IPS DF 6.9 (cell line): ENCODE results near the gene HOXC4.

Source experiments
- DNase-seq: peaks from one replicate; pipeline ENCODE4 v3.0.0-alpha.2; 2013; ENCODE audit warnings: low read depth, low spot score
- H3K27ac ChIP-seq: one replicate; pipeline ENCODE4 v1.5.1; 2013; ENCODE audit warnings: low read length, control low read depth
- H3K27me3 ChIP-seq: 2 replicates; pipeline ENCODE4 v1.6.1; 2013; ENCODE audit warnings: mild to moderate bottlenecking, low read length; ENCODE audit not compliant: control insufficient read depth, insufficient read depth
- H3K36me3 ChIP-seq: 2 replicates; pipeline ENCODE4 v1.6.1; 2013; ENCODE audit warnings: low read length; ENCODE audit not compliant: control insufficient read depth, insufficient read depth
- H3K4me1 ChIP-seq: 2 replicates; pipeline ENCODE4 v1.6.1; 2013; ENCODE audit warnings: low read length; ENCODE audit not compliant: control insufficient read depth, insufficient read depth
- H3K4me3 ChIP-seq: 2 replicates; pipeline ENCODE4 v1.5.1; 2013; ENCODE audit warnings: mild to moderate bottlenecking, low read length
- H3K9me3 ChIP-seq: 2 replicates; pipeline ENCODE4 v1.6.1; 2013; ENCODE audit warnings: low read length, inconsistent platforms; ENCODE audit not compliant: control insufficient read depth, insufficient read depth
- WGBS: extraction: QIAGEN DNeasy Blood & Tissue Kit; methylation state at CpG from one replicate; pipeline ENCODE4 v1.1.7; 2013; ENCODE audit warnings: mixed read lengths, missing lambda C conversion rate; ENCODE audit not compliant: insufficient read length, insufficient coverage; 5-methylcytosine and 5-hydroxymethylcytosine counted together

HOXC4 gene

DNA sequence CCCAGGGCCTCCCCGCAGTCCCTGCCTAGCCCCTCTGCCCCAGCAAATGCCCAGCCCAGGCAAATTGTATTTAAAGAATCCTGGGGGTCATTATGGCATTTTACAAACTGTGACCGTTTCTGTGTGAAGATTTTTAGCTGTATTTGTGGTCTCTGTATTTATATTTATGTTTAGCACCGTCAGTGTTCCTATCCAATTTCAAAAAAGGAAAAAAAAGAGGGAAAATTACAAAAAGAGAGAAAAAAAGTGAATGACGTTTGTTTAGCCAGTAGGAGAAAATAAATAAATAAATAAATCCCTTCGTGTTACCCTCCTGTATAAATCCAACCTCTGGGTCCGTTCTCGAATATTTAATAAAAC is 23.2 kb upstream of the HOXC4 start:
- no peak overlapping the region for H3K27ac ChIP-seq
- peaks cover 98% of the 10 kb centered on the region for H3K27me3 ChIP-seq
- no CpG with 5 or more reads among the region's 7 CpGs for WGBS
- no peaks in the 10 kb centered on the region for H3K4me1 ChIP-seq
- H3K9me3 ChIP-seq = no peaks in the 10 kb centered on the region
- DNase-seq = no peak
- no peak overlapping the region for H3K4me3 ChIP-seq
- no peaks in the 10 kb centered on the region for H3K36me3 ChIP-seq

DNA sequence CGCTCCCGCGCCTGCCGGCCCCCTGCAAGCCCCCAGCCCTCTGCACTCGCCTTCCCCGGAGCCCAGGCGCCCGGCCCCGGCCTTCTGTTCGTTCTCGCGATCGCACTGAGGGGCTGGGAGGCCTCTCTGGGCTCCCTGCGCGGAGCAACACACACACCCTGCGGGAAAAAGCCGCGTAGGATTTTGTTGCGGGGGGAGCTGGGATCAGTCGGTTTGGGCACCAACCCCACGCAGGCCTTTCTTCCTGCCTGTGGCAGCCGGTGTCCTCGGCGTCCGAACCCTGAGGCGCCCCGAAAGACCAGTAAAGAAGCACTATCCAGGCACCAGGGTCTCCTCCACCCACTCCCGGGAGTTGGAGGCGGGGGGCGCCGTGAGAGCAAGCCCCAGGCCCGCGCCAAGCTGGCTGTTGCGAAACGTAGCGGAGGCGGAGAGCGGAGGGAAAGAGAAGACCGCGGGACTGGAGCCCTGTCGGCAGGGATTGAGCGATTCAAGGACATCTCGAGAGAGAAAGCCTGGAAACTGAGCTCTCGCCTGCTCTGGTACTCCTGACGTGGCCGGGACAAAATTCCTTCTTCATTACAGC is 22.7 kb upstream of the HOXC4 start:
- Histone ChIP-seq H3K4me3 (no peak overlapping the region), H3K9me3 (no peaks in the 10 kb centered on the region), H3K27me3 (peaks cover 98% of the 10 kb centered on the region), H3K4me1 (no peaks in the 10 kb centered on the region), H3K27ac (no peak overlapping the region), H3K36me3 (no peaks in the 10 kb centered on the region)
- no peak for DNase-seq
- no CpG with 5 or more reads among the region's 46 CpGs for WGBS

DNA sequence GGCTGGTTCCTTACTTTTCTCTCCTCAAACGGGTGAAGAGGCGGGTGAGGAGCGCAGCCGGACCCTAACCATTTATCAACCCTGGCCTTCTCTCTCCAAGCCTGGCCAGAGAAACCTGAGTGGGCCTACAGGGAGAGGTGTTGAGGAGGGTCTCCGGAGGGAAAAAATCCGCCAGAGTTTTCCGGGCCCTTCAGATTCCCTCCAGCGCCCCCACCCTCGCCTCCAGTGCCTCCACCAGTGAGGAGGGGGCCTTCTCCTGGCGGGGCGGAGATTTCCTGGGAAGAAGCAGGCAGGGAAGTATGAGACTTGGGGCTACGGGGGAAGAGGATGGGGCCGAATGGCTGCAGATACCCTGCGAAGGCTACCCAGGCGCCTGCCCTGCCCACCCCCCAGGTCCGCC is 22.2 kb upstream of the HOXC4 start:
- no peaks in the 10 kb centered on the region for H3K36me3 ChIP-seq
- no peaks in the 10 kb centered on the region for H3K9me3 ChIP-seq
- peaks cover 98% of the 10 kb centered on the region for H3K27me3 ChIP-seq
- H3K27ac ChIP-seq = no peak overlapping the region
- no peak for DNase-seq
- H3K4me1 ChIP-seq = no peaks in the 10 kb centered on the region
- no peak overlapping the region for H3K4me3 ChIP-seq
- no CpG with 5 or more reads among the region's 16 CpGs for WGBS

DNA sequence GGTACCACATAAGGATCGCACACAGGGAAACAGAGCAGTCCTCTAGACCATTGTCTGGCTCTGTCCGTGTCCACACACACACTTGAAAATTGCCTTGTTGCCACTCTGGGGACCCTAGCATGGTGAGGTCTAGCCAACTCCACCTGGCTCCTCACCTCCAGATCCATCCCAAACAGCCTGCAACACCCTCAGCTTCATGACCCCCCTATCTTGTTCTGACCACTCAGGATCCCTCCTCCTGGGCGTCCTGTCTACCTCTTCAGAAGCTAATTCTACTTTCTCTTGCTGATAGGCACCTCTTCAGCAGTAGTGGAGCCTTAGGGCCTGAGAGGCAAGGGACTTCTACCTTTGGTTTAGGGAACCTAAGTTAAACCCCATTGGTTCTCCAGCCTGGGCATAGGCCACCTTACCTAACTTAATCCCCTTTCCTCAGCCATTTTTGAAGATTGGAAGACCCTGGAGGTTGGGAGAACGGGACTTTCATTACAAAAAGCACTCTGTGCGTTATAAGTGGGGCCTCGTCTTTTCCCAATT is 21.5 kb upstream of the HOXC4 start:
- WGBS = no CpG with 5 or more reads among the region's 6 CpGs
- H3K36me3 ChIP-seq = no peaks in the 10 kb centered on the region
- H3K27ac ChIP-seq = no peak overlapping the region
- no peak overlapping the region for H3K4me3 ChIP-seq
- H3K9me3 ChIP-seq = no peaks in the 10 kb centered on the region
- H3K4me1 ChIP-seq = no peaks in the 10 kb centered on the region
- H3K27me3 ChIP-seq = peaks cover 98% of the 10 kb centered on the region
- no peak for DNase-seq

DNA sequence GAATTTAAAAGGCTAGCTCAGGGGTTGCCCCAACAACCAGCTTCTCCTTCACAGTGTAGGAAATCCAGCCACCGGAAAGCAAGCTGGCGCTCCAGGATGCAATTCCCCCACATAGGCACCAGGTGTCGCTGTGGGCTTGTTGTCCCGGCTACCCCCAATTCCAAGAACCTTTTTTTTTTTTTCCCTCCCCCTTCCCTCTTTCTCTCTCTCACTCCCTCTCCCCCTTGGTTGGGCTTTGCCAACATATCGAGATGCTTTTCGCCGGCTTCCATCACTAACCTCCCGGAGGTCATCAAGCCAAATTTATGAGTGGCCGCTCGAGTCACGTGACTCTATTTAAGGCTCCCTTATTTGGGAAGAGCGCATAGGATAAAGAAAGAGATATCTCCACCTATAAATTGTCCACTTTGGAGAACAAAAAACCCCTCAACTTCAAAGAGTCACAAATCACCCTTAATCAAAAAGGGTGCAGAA is 21.0 kb upstream of the HOXC4 start, which contains the start of gene HOXC5:
TSS of gene HOXC5 (plus strand) at position 424 of the 474 bp plus-strand sequence. CDS start 73 bp downstream, outside the sequence.
- no peak within 1 kb of the TSS for H3K27ac ChIP-seq
- no CpG with 5 or more reads among the region's 12 CpGs for WGBS
- no peaks in the 10 kb centered on the region for H3K9me3 ChIP-seq
- no peak within 1 kb of the TSS for H3K4me3 ChIP-seq
- DNase-seq = no peak
- no peaks in the 10 kb centered on the region for H3K36me3 ChIP-seq
- peaks cover 98% of the 10 kb centered on the region for H3K27me3 ChIP-seq
- H3K4me1 ChIP-seq = no peaks in the 10 kb centered on the region

DNA sequence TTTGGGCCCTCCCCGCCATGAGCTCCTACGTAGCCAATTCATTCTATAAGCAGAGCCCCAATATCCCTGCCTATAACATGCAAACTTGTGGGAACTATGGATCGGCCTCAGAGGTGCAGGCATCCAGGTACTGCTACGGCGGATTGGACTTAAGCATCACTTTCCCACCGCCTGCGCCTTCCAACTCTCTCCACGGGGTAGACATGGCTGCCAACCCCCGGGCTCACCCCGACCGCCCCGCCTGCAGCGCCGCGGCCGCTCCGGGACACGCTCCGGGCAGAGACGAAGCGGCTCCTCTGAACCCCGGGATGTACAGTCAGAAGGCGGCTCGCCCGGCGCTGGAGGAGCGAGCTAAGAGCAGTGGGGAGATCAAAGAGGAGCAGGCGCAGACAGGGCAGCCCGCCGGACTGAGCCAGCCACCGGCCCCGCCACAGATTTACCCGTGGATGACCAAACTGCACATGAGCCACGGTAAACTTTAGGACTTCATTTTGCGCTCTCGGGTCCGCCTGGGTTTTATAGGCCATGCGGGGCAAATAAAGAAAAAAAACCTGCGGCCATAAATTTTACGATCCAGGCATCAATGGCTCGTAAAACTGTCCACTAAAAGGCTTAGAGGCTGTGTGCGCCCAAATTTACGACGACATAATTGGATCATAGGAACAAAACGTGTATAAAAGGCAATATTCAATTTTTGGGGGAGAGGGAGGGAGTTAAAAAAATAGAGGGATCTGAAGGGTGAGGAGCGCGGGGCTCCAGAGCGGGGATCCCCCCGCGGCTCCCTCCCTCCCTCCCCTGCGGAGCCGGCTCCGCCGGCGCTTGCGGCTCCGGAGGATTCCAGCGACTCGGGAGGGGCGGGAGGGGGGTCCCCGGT is 20.3 kb upstream of the HOXC4 start:
- peaks cover 98% of the 10 kb centered on the region for H3K27me3 ChIP-seq
- no peak for DNase-seq
- no peak overlapping the region for H3K27ac ChIP-seq
- H3K4me3 ChIP-seq = no peak overlapping the region
- WGBS = no CpG with 5 or more reads among the region's 61 CpGs
- no peaks in the 10 kb centered on the region for H3K4me1 ChIP-seq
- H3K9me3 ChIP-seq = no peaks in the 10 kb centered on the region
- no peaks in the 10 kb centered on the region for H3K36me3 ChIP-seq

DNA sequence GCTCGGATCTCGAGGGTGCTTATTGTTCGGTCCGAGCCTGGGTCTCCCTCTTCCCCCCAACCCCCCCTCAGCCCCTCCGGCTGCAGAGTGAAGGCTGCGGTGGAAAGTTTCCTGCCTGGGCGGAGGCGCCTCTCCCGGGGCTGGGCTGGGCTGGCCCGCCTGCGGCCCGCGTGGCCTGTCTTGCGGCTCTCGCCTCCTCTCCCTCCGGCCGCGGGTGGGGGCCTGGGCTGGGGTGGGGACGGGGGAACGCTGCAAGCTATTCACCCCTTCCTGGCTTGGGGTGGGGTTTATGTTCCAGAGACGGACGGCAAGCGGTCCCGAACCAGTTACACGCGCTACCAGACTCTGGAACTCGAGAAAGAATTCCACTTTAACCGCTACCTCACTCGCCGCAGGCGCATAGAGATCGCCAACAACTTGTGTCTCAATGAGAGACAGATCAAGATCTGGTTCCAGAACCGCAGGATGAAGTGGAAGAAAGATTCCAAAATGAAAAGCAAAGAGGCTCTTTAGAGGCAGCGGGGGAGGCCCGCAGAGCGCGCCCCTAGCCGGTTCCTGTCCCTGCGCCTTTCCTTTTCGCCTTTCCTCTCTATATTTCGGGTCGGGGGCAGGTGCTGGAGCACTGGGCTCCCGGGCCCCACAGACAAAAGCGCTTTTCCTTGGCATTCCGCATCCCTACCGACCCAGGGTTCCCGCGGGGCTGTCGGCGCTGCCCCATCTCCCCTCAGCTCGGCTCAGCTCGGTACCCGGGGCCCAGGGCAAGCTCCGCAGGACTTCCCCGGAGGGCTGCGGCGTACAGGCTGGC is 19.5 kb upstream of the HOXC4 start:
- Histone ChIP-seq H3K36me3 (no peaks in the 10 kb centered on the region), H3K9me3 (no peaks in the 10 kb centered on the region), H3K27me3 (peaks cover 99% of the 10 kb centered on the region), H3K4me3 (no peak overlapping the region), H3K27ac (no peak overlapping the region), H3K4me1 (no peaks in the 10 kb centered on the region)
- DNase-seq = no peak
- WGBS = no CpG with 5 or more reads among the region's 57 CpGs

DNA sequence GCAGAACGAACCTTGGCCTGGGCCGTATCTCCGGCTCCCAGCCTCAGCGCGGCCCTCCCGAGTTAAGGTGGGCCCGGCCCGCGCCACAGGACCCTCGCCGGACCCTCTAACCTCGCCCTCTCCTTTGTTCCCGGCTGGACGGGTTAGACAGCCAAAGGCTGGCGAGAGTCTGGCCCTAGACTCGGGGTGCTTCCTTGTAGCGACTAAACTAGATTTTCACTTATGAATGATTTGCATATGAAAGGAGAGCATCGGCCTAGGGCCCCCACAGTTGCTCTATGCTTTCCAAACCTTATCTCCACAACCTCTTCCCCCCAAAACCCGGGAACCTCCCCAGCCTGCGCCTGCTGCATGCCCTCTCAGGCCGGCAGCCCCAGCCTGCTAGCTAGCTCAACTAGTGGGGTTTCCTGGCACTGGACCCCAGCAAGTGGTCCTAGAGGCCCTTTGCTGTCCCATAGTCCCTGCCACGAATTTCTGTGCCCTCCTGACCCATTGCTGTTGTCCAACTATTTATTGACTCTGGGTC is 18.8 kb upstream of the HOXC4 start:
- no peak overlapping the region for H3K27ac ChIP-seq
- no peaks in the 10 kb centered on the region for H3K4me1 ChIP-seq
- H3K27me3 ChIP-seq = peaks cover 99% of the 10 kb centered on the region
- H3K4me3 ChIP-seq = no peak overlapping the region
- no CpG with 5 or more reads among the region's 22 CpGs for WGBS
- DNase-seq = no peak
- H3K36me3 ChIP-seq = no peaks in the 10 kb centered on the region
- H3K9me3 ChIP-seq = no peaks in the 10 kb centered on the region

DNA sequence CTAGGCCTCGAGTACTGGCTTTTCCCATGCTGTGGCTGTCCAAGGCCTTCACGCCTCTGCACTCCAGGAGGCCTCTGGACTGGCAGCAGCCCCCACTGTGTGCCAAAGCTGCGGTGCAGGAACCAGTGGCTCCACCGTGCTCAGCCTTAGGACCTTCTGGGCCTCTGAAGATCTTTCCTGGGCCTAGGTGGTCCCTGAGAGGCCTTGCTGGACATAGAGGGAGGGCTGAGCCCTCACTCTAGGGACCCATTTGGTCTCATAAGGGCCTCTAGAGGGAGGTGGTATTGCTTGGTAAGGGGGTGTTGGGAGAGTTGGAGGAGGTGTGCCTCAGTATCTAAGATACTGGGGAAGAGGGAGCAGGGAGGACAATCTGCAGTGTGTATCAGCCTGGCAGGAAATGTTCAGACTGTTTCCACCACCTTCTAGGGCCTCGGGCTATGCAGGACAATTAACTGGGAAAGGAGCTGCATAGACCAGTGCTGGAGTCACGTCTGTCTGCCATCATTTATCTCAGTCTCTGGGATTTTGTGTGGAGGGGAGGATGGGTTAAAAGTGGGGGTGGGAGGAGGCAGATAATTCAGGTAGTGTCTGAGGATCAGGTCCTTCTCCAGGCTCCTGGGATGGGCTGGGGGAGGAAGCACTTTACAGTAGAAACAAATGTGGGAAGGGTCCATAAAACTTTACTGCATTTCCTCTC is 17.9 kb upstream of the HOXC4 start:
- no peaks in the 10 kb centered on the region for H3K4me1 ChIP-seq
- no CpG with 5 or more reads among the region's 6 CpGs for WGBS

More for the DNA sequence above, 17.9 kb upstream of the HOXC4 start:
- Histone ChIP-seq H3K36me3 (no peaks in the 10 kb centered on the region), H3K9me3 (no peaks in the 10 kb centered on the region), H3K27me3 (peaks cover 99% of the 10 kb centered on the region), H3K27ac (no peak overlapping the region), H3K4me3 (no peak overlapping the region)
- no peak for DNase-seq
